Neuronal stem cell (in vitro differentiated cells): ENCODE data around the gene DOCK7.

Source experiments
- DNase-seq: peaks from one replicate; pipeline ENCODE4 v3.0.0-alpha.2; 2013; ENCODE audit warnings: low spot score
- H2AFZ ChIP-seq: one replicate; pipeline ENCODE4 v1.6.1; 2013; ENCODE audit warnings: mild to moderate bottlenecking, low read length, inconsistent platforms
- H2AK5ac ChIP-seq: 2 replicates; pipeline ENCODE4 v1.6.1; 2013; ENCODE audit warnings: low read depth, mild to moderate bottlenecking, inconsistent platforms, low read length, moderate library complexity, mixed read lengths
- H2BK120ac ChIP-seq: 2 replicates; pipeline ENCODE4 v1.6.1; 2013; ENCODE audit warnings: low read depth, mild to moderate bottlenecking, inconsistent platforms, low read length, moderate library complexity, mixed read lengths
- H2BK12ac ChIP-seq: one replicate; pipeline ENCODE4 v1.6.1; 2013; ENCODE audit warnings: low read length, inconsistent platforms
- H2BK15ac ChIP-seq: 2 replicates; pipeline ENCODE4 v1.6.1; 2013; ENCODE audit warnings: mild to moderate bottlenecking, low read length, inconsistent platforms, mixed read lengths
- H2BK5ac ChIP-seq: one replicate; pipeline ENCODE4 v1.6.1; 2013; ENCODE audit warnings: inconsistent platforms, mild to moderate bottlenecking, low read length, moderate library complexity
- H3K14ac ChIP-seq: one replicate; pipeline ENCODE4 v1.6.1; 2013; ENCODE audit warnings: low read length, inconsistent platforms
- H3K18ac ChIP-seq: 2 replicates; pipeline ENCODE4 v1.6.1; 2013; ENCODE audit warnings: low read length, inconsistent platforms
- H3K23ac ChIP-seq: 2 replicates; pipeline ENCODE4 v1.6.1; 2013; ENCODE audit warnings: low read depth, mild to moderate bottlenecking, mixed read lengths, low read length, inconsistent platforms; ENCODE audit not compliant: poor library complexity
- H3K27ac ChIP-seq: replicated peaks from 3 replicates; pipeline ENCODE4 v1.5.1; 2013; ENCODE audit warnings: low read length, inconsistent platforms
- H3K27me3 ChIP-seq, 3 experiments: 2 replicates each; pipeline ENCODE4 v1.6.1; 2013; ENCODE audit warnings: low read length in 3 of 3, mild to moderate bottlenecking in 2 of 3, inconsistent platforms in 1 of 3, low read depth in 1 of 3, mixed read lengths in 1 of 3, moderate library complexity in 1 of 3; ENCODE audit not compliant: control insufficient read depth in 3 of 3, insufficient read depth in 3 of 3
- H3K36me3 ChIP-seq, 2 donors: replicated peaks in 1 of 2; 2 replicates each; pipeline ENCODE4 v1.6.1; 2013; ENCODE audit warnings: low read length in 2 of 2; ENCODE audit not compliant: control insufficient read depth in 2 of 2, insufficient read depth in 2 of 2
- H3K4ac ChIP-seq: 2 replicates; pipeline ENCODE4 v1.6.1; 2013; ENCODE audit warnings: inconsistent platforms, mild to moderate bottlenecking, low read length, moderate library complexity
- H3K4me1 ChIP-seq, 2 donors: 1 replicate in 1 of 2; 2 replicates in 1 of 2; pipeline ENCODE4 v1.6.1; 2013; ENCODE audit warnings: low read length in 2 of 2, low read depth in 1 of 2; ENCODE audit not compliant: control insufficient read depth in 2 of 2, insufficient read depth in 1 of 2
- H3K4me2 ChIP-seq: one replicate; pipeline ENCODE4 v1.6.1; 2013; ENCODE audit warnings: mild to moderate bottlenecking, low read length, inconsistent platforms; ENCODE audit not compliant: insufficient read depth, poor library complexity, severe bottlenecking
- H3K4me3 ChIP-seq, 2 donors: 2 replicates each; pipeline ENCODE4 v1.5.1; 2013; ENCODE audit warnings: low read length in 2 of 2, mild to moderate bottlenecking in 2 of 2, inconsistent platforms in 1 of 2, moderate library complexity in 1 of 2
- H3K79me1 ChIP-seq: one replicate; pipeline ENCODE4 v1.6.1; 2013; ENCODE audit warnings: low read depth, mild to moderate bottlenecking, inconsistent platforms, low read length, moderate library complexity
- H3K9ac ChIP-seq: one replicate; pipeline ENCODE4 v1.6.1; 2013; ENCODE audit warnings: mild to moderate bottlenecking, low read depth, low read length, inconsistent platforms; ENCODE audit not compliant: poor library complexity
- H3K9me3 ChIP-seq, 2 donors: replicated peaks in 1 of 2; 2 replicates each; pipeline versions ENCODE3 to v1.6.1; 2013; ENCODE audit warnings: low read length in 2 of 2, mild to moderate bottlenecking in 2 of 2, inconsistent platforms in 1 of 2, low read depth in 1 of 2, mixed read lengths in 1 of 2, moderate library complexity in 1 of 2; ENCODE audit not compliant: control insufficient read depth in 2 of 2, insufficient read depth in 1 of 2
- H4K8ac ChIP-seq: one replicate; pipeline ENCODE4 v1.6.1; 2013; ENCODE audit warnings: low read depth, mild to moderate bottlenecking, inconsistent platforms, low read length, moderate library complexity
- H4K91ac ChIP-seq: one replicate; pipeline ENCODE4 v1.6.1; 2013; ENCODE audit warnings: low read length, low read depth, mild to moderate bottlenecking, inconsistent platforms; ENCODE audit not compliant: poor library complexity
- WGBS, 2 donors: extraction: QIAGEN DNeasy Blood & Tissue Kit; methylation state at CpG; one replicate each; pipeline ENCODE4 v1.1.7; 2013; ENCODE audit warnings: missing lambda C conversion rate in 2 of 2, mixed read lengths in 1 of 2; ENCODE audit not compliant: insufficient read length in 2 of 2, insufficient replicate concordance in 1 of 2; ENCODE audit errors: extremely low coverage in 2 of 2; 5-methylcytosine and 5-hydroxymethylcytosine counted together

DOCK7 gene

DNA sequence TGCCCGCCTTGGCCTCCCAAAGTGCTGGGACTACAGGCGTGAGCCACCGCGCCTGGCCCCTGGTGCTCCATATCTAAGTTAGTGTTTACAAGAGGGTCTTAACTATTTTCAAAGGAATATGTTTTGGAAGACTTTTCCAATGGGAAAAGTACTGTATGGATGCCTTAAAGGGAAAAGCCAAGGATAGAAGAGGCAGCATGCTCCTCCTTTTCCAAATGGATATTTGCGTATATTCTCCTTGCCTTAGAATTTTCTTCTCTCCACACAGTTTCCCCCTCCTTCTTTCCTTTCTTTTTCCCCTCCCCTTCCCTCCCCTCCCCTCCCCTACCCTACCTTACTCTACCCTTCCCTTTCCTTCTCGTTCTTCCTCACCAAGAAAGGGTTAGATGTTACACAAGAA lies 29.3 kb upstream of the DOCK7 start:
- Histone ChIP-seq H3K9me3 (no peaks in the 10 kb centered on the region), H3K14ac (no peak overlapping the region), H3K23ac (no peak overlapping the region), H2BK5ac (no peak overlapping the region), H3K36me3 (no peaks in the 10 kb centered on the region), H3K4ac (no peak overlapping the region), H2AK5ac (no peak overlapping the region), H3K79me1 (no peaks in the 10 kb centered on the region), H4K8ac (no peak overlapping the region), H3K4me2 (no peak overlapping the region), H4K91ac (no peak overlapping the region), H2BK12ac (no peak overlapping the region), H2BK15ac (no peak overlapping the region), H3K18ac (no peak overlapping the region), H3K27me3 (no peaks in the 10 kb centered on the region), H3K9ac (no peak overlapping the region), H3K27ac (no peak overlapping the region), H2AFZ (no peak overlapping the region), H2BK120ac (no peak overlapping the region), H3K4me3 (no peak overlapping the region), H3K4me1 (peaks cover 4 to 12% of the 10 kb centered on the region in 2 donors)
- WGBS, 2 donors: 100% methylated on average over 1 of the region's 6 CpGs; no CpG with 5 or more reads in 1 of the 2 donors
- DNase-seq: no peak

DNA sequence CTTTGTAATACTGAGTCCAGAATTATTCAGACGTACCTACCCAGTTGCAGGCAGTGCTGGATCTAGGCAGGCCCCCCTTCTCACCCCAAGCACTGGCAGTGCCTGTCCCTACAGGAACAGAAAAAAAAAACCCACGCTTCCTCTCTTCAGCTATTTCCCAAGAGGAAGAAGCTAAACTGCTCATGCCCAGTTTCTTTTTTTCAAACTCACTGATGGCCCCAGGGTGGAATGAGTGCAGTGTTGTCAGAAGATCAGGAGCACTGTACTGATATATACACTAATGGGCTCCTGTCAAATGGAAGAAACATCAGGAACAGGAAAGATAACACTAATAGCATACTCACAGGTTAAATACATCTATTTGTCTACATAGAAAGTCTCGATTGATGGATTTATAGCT lies 28.2 kb upstream of the DOCK7 start:
- H3K79me1 ChIP-seq: no peaks in the 10 kb centered on the region
- no peak overlapping the region for H4K8ac ChIP-seq
- no peak overlapping the region for H3K14ac ChIP-seq
- peaks cover 0 to 3% of the 10 kb centered on the region in 2 donors for H3K36me3 ChIP-seq
- no peak overlapping the region for H3K4me2 ChIP-seq
- H4K91ac ChIP-seq: no peak overlapping the region
- H2BK5ac ChIP-seq: no peak overlapping the region
- H3K4me3 ChIP-seq: no peak overlapping the region
- no peaks in the 10 kb centered on the region for H3K27me3 ChIP-seq
- no peak overlapping the region for H3K27ac ChIP-seq
- peaks cover 4 to 10% of the 10 kb centered on the region in 2 donors for H3K4me1 ChIP-seq
- WGBS, 2 donors: no CpG with 5 or more reads among the region's 3 CpGs
- no peak overlapping the region for H2BK120ac ChIP-seq
- no peak overlapping the region for H2BK15ac ChIP-seq
- H3K9me3 ChIP-seq: no peaks in the 10 kb centered on the region
- H2BK12ac ChIP-seq: no peak overlapping the region
- H3K18ac ChIP-seq: no peak overlapping the region
- H2AK5ac ChIP-seq: no peak overlapping the region
- H3K23ac ChIP-seq: no peak overlapping the region
- H3K4ac ChIP-seq: no peak overlapping the region
- no peak overlapping the region for H3K9ac ChIP-seq
- no peak for DNase-seq
- H2AFZ ChIP-seq: no peak overlapping the region

GRCh38 chr1:62712336-62713243 lies 24.4 kb upstream of the DOCK7 start:
- Histone ChIP-seq H2BK5ac (no peak overlapping the region), H2BK120ac (no peak overlapping the region), H3K27me3 (no peaks in the 10 kb centered on the region), H2AK5ac (no peak overlapping the region), H3K9ac (no peak overlapping the region), H3K79me1 (no peaks in the 10 kb centered on the region), H4K91ac (no peak overlapping the region), H3K14ac (no peak overlapping the region), H3K9me3 (no peaks in the 10 kb centered on the region), H3K4me3 (no peak overlapping the region), H3K27ac (no peak overlapping the region), H3K4me2 (no peak overlapping the region), H2BK15ac (no peak overlapping the region), H3K4ac (no peak overlapping the region), H3K36me3 (peaks cover 0 to 3% of the 10 kb centered on the region in 2 donors), H3K4me1 (no peaks in the 10 kb centered on the region), H3K23ac (no peak overlapping the region), H2BK12ac (no peak overlapping the region), H3K18ac (no peak overlapping the region), H4K8ac (no peak overlapping the region), H2AFZ (no peak overlapping the region)
- no CpG with 5 or more reads among the region's 3 CpGs for WGBS, 2 donors
- no peak for DNase-seq

DNA sequence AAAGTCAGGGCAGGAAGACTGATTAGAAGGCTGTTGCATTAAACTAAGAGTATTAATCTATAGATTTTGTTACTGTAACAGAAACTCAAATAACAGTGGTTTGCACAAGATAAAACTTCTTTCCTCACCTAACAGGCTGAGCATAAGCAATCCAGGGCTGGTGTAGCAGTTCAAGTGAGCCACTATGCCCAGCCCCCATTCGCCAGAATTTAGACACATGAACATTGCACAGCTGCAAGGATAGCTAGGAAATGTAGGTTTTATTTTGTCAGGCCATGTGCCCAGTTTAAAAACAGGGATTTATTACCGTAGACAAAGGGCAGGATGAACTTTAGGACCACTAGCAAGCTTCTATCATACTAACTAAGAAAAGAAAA lies 19.5 kb upstream of the DOCK7 start:
- Histone ChIP-seq H3K4me2 (no peak overlapping the region), H3K18ac (no peak overlapping the region), H3K14ac (no peak overlapping the region), H2BK12ac (no peak overlapping the region), H2BK5ac (no peak overlapping the region), H3K36me3 (peaks cover 0 to 3% of the 10 kb centered on the region in 2 donors), H4K91ac (no peak overlapping the region), H3K23ac (no peak overlapping the region), H3K27me3 (no peaks in the 10 kb centered on the region), H4K8ac (no peak overlapping the region), H3K9me3 (peaks cover 0 to 11% of the 10 kb centered on the region in 2 donors), H3K27ac (no peak overlapping the region), H2BK15ac (no peak overlapping the region), H2BK120ac (no peak overlapping the region), H3K9ac (no peak overlapping the region), H3K4me1 (no peaks in the 10 kb centered on the region), H3K79me1 (no peaks in the 10 kb centered on the region), H2AFZ (no peak overlapping the region), H3K4ac (no peak overlapping the region), H3K4me3 (no peak overlapping the region), H2AK5ac (no peak overlapping the region)
- no peak for DNase-seq
- no CpG with 5 or more reads among the region's 2 CpGs for WGBS, 2 donors
